Measurements from ENCODE around the gene JAM2. TPM values are rescaled to one million over a fixed set of nuclear protein-coding genes. Genes with fewer than 3 reads are reported as not detected.

The JAM2 gene
- total RNA-seq, 4 donors from 2014 or later = 0.38 to 10.5 (median 2.5) TPM

DNA sequence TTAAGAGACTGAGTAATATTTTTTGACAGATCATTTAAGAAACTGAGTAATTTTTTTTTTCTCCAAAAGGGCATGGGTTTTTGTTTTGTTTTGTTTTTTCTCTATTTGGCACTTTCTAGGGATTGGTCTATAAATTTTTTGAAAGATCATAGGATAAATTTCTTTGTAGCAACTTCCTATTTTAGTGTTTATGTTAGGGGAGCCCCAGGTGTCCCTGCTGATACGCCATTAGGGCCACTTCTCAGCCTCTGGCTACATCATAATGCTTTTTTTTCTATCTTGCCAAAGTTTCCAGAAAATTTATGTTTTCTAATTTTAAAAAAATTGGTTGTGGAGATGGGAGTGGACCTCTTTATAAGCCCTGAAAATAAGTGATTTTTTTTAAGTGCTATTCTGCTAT is 98.4 kb downstream of the JAM2 start:
- Histone ChIP-seq H3K27me3 (no peaks in the 10 kb centered on the region), H3K36me3 (peaks cover 0 to 17% (median 0%) of the 10 kb centered on the region in 3 donors), H3K27ac (no peak overlapping the region), H3K4me3 (no peak overlapping the region), H3K9me3 (no peaks in the 10 kb centered on the region), H3K4me1 (peaks cover 3 to 39% (median 28%) of the 10 kb centered on the region in 3 donors)
- DNase-seq = no peak
- TF ChIP-seq POLR2A (IDR thresholded peaks at IDR 0.05) = no peak
- TF ChIP-seq, protein P1, sequence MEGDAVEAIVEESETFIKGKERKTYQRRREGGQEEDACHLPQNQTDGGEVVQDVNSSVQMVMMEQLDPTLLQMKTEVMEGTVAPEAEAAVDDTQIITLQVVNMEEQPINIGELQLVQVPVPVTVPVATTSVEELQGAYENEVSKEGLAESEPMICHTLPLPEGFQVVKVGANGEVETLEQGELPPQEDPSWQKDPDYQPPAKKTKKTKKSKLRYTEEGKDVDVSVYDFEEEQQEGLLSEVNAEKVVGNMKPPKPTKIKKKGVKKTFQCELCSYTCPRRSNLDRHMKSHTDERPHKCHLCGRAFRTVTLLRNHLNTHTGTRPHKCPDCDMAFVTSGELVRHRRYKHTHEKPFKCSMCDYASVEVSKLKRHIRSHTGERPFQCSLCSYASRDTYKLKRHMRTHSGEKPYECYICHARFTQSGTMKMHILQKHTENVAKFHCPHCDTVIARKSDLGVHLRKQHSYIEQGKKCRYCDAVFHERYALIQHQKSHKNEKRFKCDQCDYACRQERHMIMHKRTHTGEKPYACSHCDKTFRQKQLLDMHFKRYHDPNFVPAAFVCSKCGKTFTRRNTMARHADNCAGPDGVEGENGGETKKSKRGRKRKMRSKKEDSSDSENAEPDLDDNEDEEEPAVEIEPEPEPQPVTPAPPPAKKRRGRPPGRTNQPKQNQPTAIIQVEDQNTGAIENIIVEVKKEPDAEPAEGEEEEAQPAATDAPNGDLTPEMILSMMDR (IDR thresholded peaks at IDR 0.05) = no peak
- intact Hi-C loops (cut with DNase I) = no loop called here
- WGBS, 2 donors = 57 to 72% methylated on average over 1 of the region's 1 CpG

DNA sequence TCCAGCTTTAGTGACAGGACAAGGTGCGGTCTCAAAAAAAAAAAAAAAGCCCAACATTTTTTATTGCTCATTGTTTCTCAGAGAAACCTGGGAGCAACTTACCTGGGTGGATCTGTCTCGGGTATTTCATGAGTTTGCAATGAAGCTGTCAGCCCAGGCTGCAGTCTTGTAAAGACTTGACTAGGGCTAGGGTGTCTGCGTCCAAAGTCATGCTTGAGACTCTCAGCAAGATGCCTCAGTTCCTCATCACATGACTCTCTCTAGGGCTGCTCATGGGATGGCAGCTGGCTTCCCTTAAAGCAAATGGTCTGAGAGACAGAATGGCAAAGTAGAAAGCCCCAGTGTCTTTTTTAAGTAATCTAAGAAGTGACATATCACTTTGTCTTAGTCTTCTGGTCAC is 103.8 kb downstream of the JAM2 start:
- 72 to 80% methylated on average over 3 of the region's 3 CpGs for WGBS, 2 donors

DNA sequence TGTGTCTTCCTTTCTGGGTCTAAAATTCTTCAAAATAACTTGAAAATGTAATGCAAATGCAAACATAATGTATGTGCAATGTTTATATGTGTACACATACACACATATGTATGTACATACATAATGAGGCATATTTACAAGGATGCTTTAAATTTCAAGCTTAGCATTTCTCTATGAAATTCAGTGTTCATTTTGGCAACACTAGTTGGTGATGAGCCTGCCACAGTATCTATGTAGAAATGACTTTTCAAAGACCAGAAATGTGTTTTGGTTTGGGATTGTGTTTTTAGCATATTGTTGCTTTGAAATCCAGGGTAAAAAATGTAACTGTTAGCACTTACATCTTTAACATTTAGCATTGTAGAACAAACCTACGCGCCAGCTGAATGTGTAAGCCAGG is 105.8 kb downstream of the JAM2 start:
- TF ChIP-seq, protein P1 (IDR thresholded peaks at IDR 0.05) = no peak
- no peak for TF ChIP-seq POLR2A (IDR thresholded peaks at IDR 0.05)
- Histone ChIP-seq H3K36me3 (peaks cover 0 to 67% (median 14%) of the 10 kb centered on the region in 3 donors), H3K27me3 (no peaks in the 10 kb centered on the region), H3K27ac (no peak overlapping the region), H3K4me3 (no peak overlapping the region), H3K4me1 (peaks cover 0 to 5% (median 0%) of the 10 kb centered on the region in 3 donors), H3K9me3 (no peaks in the 10 kb centered on the region)
- 92 to 97% methylated on average over 2 of the region's 2 CpGs for WGBS, 2 donors
- no peak for DNase-seq
- intact Hi-C loops (cut with DNase I) = no loop called here

More for the DNA sequence above, 103.8 kb downstream of the JAM2 start:
- Histone ChIP-seq H3K9me3 (no peaks in the 10 kb centered on the region), H3K36me3 (peaks cover 0 to 54% (median 10%) of the 10 kb centered on the region in 3 donors), H3K27me3 (no peaks in the 10 kb centered on the region), H3K4me3 (no peak overlapping the region), H3K27ac (no peak overlapping the region), H3K4me1 (peaks cover 0 to 5% (median 3%) of the 10 kb centered on the region in 3 donors)
- no peak for TF ChIP-seq POLR2A (IDR thresholded peaks at IDR 0.05)
- TF ChIP-seq, protein P1 (IDR thresholded peaks at IDR 0.05) = no peak
- DNase-seq = no peak
- intact Hi-C loops (cut with DNase I) = no loop called here

DNA sequence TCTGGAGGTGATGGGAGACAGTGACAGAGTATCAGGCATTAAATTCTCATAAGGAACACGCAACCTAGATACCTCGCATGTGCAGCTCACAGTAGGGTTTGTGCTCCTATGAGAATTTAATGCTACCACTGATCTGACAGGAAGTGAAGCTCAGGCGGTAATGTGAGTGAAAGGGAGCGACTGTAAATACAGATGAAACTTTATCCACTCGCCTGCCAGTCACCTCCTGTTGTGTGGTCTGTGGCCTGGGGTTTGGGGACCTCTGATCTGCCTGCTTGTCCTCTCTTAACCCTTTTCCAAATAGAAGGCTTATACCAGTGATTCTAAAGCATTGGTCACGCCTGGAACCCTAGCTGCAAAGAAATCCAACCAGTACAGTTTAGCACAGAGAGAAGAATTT is 111.0 kb downstream of the JAM2 start:
- Histone ChIP-seq H3K9me3 (no peaks in the 10 kb centered on the region), H3K36me3 (peaks cover 0 to 94% (median 24%) of the 10 kb centered on the region in 3 donors), H3K27me3 (no peaks in the 10 kb centered on the region), H3K4me1 (no peaks in the 10 kb centered on the region), H3K4me3 (no peak overlapping the region), H3K27ac (no peak overlapping the region)
- WGBS, 2 donors = 82 to 92% methylated on average over 5 to 6 of the region's 6 CpGs
- no peak for TF ChIP-seq POLR2A (IDR thresholded peaks at IDR 0.05)
- TF ChIP-seq, protein P1 (IDR thresholded peaks at IDR 0.05) = no peak
- intact Hi-C loops (cut with DNase I) = no loop called here
- DNase-seq = no peak

DNA sequence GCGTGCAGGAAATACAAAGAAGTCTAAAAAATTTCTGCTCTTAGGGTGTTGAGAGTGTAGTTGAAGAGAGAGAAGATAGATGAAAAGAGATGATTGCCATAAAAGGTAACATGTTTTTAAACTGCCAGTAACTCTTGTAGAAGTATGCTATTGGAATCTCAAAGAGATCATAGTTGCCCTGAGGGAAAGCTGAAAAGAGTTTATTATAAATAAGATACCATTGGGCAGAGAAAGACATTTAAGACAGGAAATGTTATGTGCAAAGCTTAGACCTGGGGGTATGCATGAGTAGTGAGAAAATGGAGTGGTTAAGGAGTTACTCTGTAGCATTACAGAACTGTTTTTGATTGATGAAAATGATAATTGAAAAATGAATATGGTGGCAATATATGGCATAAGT is 113.4 kb downstream of the JAM2 start:
- intact Hi-C loops (cut with DNase I) = no loop called here
- no peaks in the 10 kb centered on the region for H3K4me1 ChIP-seq
- no peak for DNase-seq
- WGBS, 2 donors = 100% methylated on average over 1 of the region's 1 CpG
- peaks cover 0 to 84% (median 14%) of the 10 kb centered on the region in 3 donors for H3K36me3 ChIP-seq
- H3K27me3 ChIP-seq = no peaks in the 10 kb centered on the region
- H3K9me3 ChIP-seq = no peaks in the 10 kb centered on the region
- TF ChIP-seq, protein P1 (IDR thresholded peaks at IDR 0.05) = no peak
- no peak for TF ChIP-seq POLR2A (IDR thresholded peaks at IDR 0.05)
- H3K4me3 ChIP-seq = no peak overlapping the region
- H3K27ac ChIP-seq = no peak overlapping the region
